ENCODE measurements around the gene SNPH.

GRCh38 chr20:1330075-1330830, 64.2 kb downstream of the SNPH start:
- TF ChIP-seq CTCF (IDR thresholded peaks at IDR 0.05; ENCODE audit: low read depth, low read length, missing input control) = no peak
- TF ChIP-seq MAX (IDR thresholded peaks at IDR 0.05) = no peak
- TF ChIP-seq TAF1 (conservative IDR thresholded peaks at IDR 0.05) = no peak
- peak in 1 of 2 donors; percentile 53 for TF ChIP-seq GABPA (IDR thresholded peaks at IDR 0.05 in 1 of 2, conservative IDR thresholded peaks at IDR 0.05 in 1 of 2)
- no peak for TF ChIP-seq YY1 (IDR thresholded peaks at IDR 0.05)
- no peak for TF ChIP-seq RAD21 (IDR thresholded peaks at IDR 0.05)
- peak; percentile 48 for TF ChIP-seq SP1 (IDR thresholded peaks at IDR 0.05)
- no peak for TF ChIP-seq NR2F2 (IDR thresholded peaks at IDR 0.05)

All from liver (tissue), 3 donors.